HG03196 (cell line): ENCODE data around the gene GPR173.

ENCODE experiments used
- ATAC-seq: cut with Tn5 transposase; IDR thresholded peaks from one replicate; pipeline ENCODE4 v1.9.1; 2021; ENCODE audit not compliant: unreplicated experiment

GPR173 gene

GRCh38 chrX:53048169-53049126 lies at the start of gene GPR173:
GPR173 (plus strand) TSS chrX:53048789; CDS start chrX:53076622, 27,833 bp downstream.
- ATAC-seq = no peak

DNA sequence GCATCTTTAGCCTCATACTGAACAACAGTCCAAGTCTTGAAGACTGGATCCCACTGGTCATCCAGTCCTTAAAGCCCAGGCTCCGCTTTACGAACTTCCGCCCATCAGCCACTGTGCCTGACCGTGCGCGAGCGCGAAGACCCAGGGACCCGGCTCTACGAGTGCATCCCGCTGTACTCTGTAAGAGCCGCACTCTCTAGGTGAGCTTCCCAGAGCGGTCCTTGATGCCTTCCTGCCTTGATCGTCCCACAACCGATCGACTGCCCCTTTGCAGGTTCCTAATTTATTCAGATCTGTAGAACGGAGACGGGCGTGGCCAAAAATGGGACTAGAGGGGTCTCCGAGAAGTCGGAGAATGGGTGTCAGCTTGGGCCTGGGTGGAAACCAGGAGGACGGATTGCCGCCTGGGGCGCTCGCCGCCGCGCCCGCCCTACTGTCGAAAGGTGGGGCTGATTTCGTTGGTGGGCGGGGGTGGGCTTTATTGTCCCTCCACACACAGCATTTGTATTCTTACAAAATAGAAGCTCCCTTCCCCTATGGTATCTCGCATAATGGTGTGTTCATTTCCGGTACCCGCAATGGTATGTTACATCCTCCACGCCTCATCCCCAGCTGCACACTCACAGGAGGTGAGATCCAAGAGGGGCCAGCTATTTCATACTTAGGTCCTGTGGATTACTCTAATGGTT lies 48.0 kb upstream of the GPR173 start:
- ATAC-seq = no peak

DNA sequence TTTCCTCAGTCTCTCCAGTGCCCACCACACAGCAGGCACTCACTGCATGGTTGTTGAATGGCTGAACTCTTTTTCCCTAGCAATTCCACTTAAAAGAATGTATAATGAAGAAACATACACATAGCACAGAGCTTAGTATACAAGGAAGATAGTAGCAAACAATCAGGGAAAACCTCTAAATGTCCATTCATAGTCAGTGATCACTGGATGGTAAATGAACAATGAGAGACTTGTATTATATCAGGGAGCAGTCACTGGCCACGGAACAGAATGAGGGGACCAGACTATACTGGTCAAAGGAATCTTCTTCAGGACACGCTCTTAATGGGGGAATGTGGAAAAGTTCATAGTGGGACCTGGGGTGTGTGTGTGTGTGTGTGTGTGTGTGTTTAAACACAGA lies 46.6 kb upstream of the GPR173 start:
- ATAC-seq = no peak

- ATAC-seq = no peak
These were observed 45.5 kb upstream of the GPR173 start for GRCh38 chrX:53003111-53003510.

DNA sequence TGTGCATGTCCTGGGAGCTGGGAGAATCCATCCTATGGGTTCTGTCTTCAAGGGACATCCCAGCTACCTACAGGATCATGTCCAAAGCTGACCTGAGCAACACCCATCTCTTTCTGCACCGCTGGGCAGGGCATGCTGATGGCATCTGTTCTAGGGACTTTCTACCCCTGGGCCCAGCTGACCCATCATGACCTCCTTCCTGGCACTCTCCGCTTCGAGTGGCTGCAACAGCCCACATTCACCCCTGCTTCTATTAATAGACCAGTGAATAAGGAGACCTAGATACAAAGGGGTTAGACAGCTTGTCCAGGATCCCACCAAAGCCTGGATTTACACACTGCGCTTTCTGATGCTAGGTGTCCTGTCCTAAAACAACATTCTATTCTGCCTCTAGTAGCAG lies 44.6 kb upstream of the GPR173 start:
- no peak for ATAC-seq

GRCh38 chrX:53004811-53005210 lies 43.8 kb upstream of the GPR173 start:
- no peak for ATAC-seq

- no peak for ATAC-seq
These were observed 43.3 kb upstream of the GPR173 start for GRCh38 chrX:53005327-53005726.

DNA sequence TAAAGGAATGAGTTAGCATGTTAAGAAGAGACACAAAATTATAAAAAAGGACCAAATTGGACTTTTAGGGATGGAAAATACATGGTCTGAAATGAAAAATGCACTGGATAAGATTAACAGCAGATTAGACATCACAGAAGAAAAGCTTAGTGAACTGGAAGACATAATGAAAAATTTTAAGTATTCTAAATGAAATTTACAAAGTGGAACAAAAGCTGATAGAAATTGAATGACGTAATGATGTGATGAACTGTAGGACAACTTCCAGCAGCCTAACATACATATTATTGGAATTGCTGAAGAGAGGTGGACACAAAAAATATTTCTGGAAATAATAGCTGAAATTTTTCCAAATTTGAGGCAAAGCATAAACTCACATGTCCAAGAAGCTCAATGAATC lies 39.6 kb upstream of the GPR173 start:
- no peak for ATAC-seq

DNA sequence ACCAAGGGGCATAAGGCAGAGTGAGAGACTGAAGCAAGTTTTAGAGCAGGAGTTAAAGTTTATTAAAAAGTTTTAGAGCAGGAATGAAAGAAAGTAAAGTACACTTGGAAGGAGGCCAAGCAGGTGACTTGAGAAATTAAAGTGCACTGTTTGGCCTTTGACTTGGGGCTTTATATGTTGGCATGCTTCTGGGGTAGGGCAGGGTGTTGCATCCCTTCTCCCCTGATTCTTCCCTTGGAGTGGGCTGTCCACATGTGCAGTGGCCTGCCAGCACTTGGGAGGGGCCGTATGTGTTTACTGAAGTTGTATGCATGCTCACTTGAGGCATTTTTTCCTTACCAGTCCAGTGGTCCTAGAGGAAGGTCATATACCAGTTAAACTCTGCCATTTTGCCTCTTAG lies 35.3 kb upstream of the GPR173 start:
- ATAC-seq = no peak

DNA sequence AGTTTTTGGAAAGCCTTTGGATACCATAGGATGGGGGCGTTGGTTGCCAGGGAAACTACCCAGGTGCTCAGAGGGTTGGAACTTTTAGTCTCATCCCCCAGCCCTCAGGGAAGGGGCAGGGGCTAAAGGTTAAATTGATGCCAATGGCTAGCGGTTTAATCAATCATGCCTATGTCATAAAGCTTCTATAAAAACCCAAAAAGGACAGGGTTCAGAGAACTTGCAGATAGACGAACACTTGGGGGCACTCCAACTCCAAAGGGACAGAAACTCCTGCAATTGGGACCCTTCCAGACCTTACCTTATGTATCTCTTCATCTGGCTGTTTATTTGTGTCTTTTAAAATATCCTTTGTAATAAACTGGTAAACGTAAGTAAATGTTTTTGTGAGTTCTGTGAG lies 30.0 kb upstream of the GPR173 start:
- ATAC-seq = no peak

GRCh38 chrX:53022381-53022780 lies 26.2 kb upstream of the GPR173 start:
- no peak for ATAC-seq

- no peak for ATAC-seq
These were observed 19.9 kb upstream of the GPR173 start for GRCh38 chrX:53028678-53029077.

DNA sequence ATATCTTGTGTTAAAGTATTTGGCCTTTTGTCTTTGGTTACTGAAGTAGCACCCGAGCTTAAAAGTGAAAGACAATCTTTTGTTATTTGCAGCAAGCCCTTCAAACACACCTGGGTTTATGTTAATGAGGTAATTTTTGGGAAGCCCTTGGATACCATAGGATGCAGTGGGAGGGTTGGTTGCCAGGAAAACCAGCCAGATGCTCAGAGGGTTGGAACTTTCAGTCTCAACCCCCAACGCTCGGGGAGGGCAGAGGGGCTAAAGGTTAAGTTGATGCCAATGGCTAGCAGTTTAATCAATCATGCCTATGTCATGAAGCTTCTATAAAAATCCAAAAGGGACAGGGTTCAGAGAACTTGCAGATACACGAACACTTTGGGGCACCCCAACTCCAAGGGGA lies 17.2 kb upstream of the GPR173 start:
- no peak for ATAC-seq

GRCh38 chrX:53036149-53036548 lies 12.4 kb upstream of the GPR173 start:
- no peak for ATAC-seq

GRCh38 chrX:53039236-53039635 lies 9.4 kb upstream of the GPR173 start:
- no peak for ATAC-seq

DNA sequence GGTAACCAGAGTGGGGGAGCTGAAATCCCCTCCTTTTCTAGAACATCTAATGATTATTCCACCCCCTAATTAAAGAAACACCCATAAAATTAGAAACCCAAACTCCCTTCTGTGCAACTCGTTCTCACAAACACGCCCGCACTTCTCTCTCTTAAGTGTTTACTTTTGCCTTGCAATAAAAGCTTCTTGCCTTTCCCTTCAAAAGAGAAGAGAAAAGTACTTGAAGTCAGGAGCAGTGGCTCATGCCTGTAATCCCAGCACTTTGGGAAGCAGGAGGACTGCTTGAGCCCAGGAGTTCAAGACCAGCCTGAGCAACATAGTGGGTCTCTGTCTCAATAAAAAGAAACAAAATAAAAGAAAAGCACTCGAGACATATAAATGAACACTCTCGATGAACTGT lies 3.6 kb upstream of the GPR173 start:
- ATAC-seq = no peak

GRCh38 chrX:53047228-53047627 lies 1.4 kb upstream of the GPR173 start:
- ATAC-seq = no peak

DNA sequence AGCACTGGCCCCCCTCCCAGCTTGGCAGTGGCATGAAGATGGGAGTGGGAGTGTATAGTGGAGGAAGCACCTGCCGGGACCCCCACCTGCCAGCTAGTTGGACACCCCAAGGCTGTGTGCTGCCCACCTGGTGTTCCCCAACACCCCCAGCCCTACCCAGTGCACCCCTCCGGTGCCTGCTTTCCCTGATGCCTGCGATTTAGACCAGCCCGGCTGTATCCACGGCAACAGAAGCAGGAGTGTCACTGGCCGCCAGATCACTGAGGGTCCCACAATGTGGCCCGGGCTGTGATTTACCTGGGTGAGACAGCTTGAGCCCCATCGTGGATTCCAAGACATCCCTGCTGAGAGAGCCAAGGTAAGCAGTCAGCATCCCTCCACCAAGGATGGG lies 533 bp downstream of the GPR173 start:
- no peak for ATAC-seq

GRCh38 chrX:53050841-53051240 lies 2.3 kb downstream of the GPR173 start:
- ATAC-seq = no peak

GRCh38 chrX:53055244-53055849 lies 6.8 kb downstream of the GPR173 start:
- ATAC-seq = no peak

GRCh38 chrX:53056292-53056691 lies 7.7 kb downstream of the GPR173 start:
- ATAC-seq = no peak

- ATAC-seq = no peak
These were observed 16.5 kb downstream of the GPR173 start for GRCh38 chrX:53065104-53065503.
